PC-9 (cell line): ENCODE results near the gene ZNF423.

ENCODE experiments used
- EZH2 ChIP-seq: fragments of 200-600 bp; sonication (generic); IDR thresholded peaks from 2 replicates; pipeline ENCODE4 v1.8.0; 2017; ENCODE audit warnings: antibody characterized with exemption, low read depth
- TF ChIP-seq, protein P1 (sequence below): fragments of 200-600 bp; sonication (generic); conservative IDR thresholded peaks from 2 replicates; pipeline ENCODE4 v1.6.1; 2017; ENCODE audit warnings: mixed run types, antibody characterized with exemption, mild to moderate bottlenecking, moderate library complexity

DNA sequence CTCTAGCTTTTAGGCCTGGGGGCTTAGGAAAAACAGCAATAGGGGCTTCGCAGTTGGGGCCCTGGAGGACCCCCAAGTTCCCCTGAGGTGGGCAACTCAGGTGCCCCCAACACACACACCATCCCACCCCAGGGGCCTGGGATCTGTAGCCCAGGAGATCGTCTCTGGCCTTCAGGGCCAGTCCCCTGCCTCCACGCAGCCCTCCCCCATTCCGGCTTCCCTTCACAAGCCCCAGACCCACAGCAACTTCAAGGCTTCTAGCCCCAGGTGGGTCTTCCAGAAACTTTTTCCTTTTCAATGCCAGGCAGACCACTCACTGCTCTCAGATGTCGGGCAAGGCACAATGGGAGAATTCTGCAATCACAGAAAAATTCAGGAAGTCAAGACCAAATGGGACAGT, 402.9 kb downstream of the ZNF423 start:
- TF ChIP-seq, protein P1, sequence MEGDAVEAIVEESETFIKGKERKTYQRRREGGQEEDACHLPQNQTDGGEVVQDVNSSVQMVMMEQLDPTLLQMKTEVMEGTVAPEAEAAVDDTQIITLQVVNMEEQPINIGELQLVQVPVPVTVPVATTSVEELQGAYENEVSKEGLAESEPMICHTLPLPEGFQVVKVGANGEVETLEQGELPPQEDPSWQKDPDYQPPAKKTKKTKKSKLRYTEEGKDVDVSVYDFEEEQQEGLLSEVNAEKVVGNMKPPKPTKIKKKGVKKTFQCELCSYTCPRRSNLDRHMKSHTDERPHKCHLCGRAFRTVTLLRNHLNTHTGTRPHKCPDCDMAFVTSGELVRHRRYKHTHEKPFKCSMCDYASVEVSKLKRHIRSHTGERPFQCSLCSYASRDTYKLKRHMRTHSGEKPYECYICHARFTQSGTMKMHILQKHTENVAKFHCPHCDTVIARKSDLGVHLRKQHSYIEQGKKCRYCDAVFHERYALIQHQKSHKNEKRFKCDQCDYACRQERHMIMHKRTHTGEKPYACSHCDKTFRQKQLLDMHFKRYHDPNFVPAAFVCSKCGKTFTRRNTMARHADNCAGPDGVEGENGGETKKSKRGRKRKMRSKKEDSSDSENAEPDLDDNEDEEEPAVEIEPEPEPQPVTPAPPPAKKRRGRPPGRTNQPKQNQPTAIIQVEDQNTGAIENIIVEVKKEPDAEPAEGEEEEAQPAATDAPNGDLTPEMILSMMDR: no peak
- no peak for TF ChIP-seq EZH2
